Esophagus muscularis mucosa (tissue), 4 donors: ENCODE data around the gene NUP205. TPM values are rescaled to one million over a fixed set of nuclear protein-coding genes. Genes with fewer than 3 reads are reported as not detected.
A peak's percentile ranks its signal among the peaks of the same experiment; 100 is the strongest.

ENCODE experiments used
- DNase-seq: peaks from one replicate; pipeline ENCODE4 v3.0.0-alpha.2; 2017; ENCODE audit errors: extremely low spot score
- H3K27ac ChIP-seq, 4 donors: fragments of 200-600 bp; sonication (generic); replicated peaks in 1 of 4; 1 replicate in 3 of 4; 2 replicates in 1 of 4; pipeline ENCODE4 v1.5.1; 2016 to 2019; ENCODE audit warnings: mild to moderate bottlenecking in 1 of 4
- H3K27me3 ChIP-seq, 4 donors: fragments of 200-600 bp; sonication (generic); one replicate each; pipeline versions ENCODE4 v1.5.1 to v1.6.0; 2016 to 2019
- H3K36me3 ChIP-seq, 4 donors: fragments of 200-600 bp; sonication (generic); one replicate each; pipeline ENCODE4 v1.5.1; 2016 to 2019
- H3K4me1 ChIP-seq, 4 donors: fragments of 200-600 bp; sonication (generic); one replicate each; pipeline ENCODE4 v1.5.1; 2016 to 2019
- H3K4me3 ChIP-seq, 4 donors: fragments of 200-600 bp; sonication (generic); 1 replicate in 2 of 4; 2 replicates in 2 of 4; pipeline ENCODE4 v1.5.1; 2016 to 2019; ENCODE audit warnings: mild to moderate bottlenecking in 4 of 4, moderate library complexity in 1 of 4
- H3K9me3 ChIP-seq, 4 donors: fragments of 200-600 bp; sonication (generic); 1 replicate in 3 of 4; 2 replicates in 1 of 4; pipeline ENCODE4 v1.5.1; 2016 to 2019
- CTCF ChIP-seq, 3 experiments: fragments of 200-600 bp in 2 of 3; fragments of 450-650 bp in 1 of 3; sonication (generic) in 2 of 3; IDR thresholded peaks; one replicate each; pipeline ENCODE4 v1.5.1; 2017 to 2019; ENCODE audit warnings: antibody characterized with exemption in 3 of 3, mild to moderate bottlenecking in 2 of 3, moderate library complexity in 1 of 3
- EP300 ChIP-seq: sonication (generic); formaldehyde crosslinking; IDR thresholded peaks from one replicate; pipeline ENCODE4 v1.6.1; 2017; ENCODE audit warnings: antibody characterized with exemption
- POLR2A ChIP-seq: fragments of 450-650 bp; IDR thresholded peaks from one replicate; pipeline ENCODE4 v1.6.1; 2017; ENCODE audit warnings: antibody characterized with exemption, moderate library complexity, mild to moderate bottlenecking, low read depth
- POLR2AphosphoS5 ChIP-seq, 2 donors: sonication (generic); formaldehyde crosslinking; IDR thresholded peaks; one replicate each; pipeline ENCODE4 v1.6.1; 2017; ENCODE audit warnings: antibody characterized with exemption in 2 of 2
- WGBS: methylation state at CpG from one replicate; pipeline ENCODE4 v1.1.5; 2018; 5-methylcytosine and 5-hydroxymethylcytosine counted together
- intact Hi-C: fragments of 100-400 bp; cut with DNase I; formaldehyde crosslinking; loops from one replicate; pipeline ENCODE4 v1.15.1; 2023
- total RNA-seq, 4 donors: library from RNA; depleted of rRNA; stranded (reverse); fragments of >200 nt; gene quantifications; one replicate each; pipeline versions ENCODE4 v1.1.0 to v1.2.1, GENCODE V29; 2016

The NUP205 gene
- total RNA-seq, 4 donors from 2014 or later = 23.3 to 39.9 (median 34.7) TPM

GRCh38 chr7:135552148-135552547, 5.6 kb upstream of the NUP205 start:
- intact Hi-C loops = no loop called here
- Histone ChIP-seq H3K4me1 (no peaks in the 10 kb centered on the region), H3K27me3 (no peaks in the 10 kb centered on the region), H3K36me3 (no peaks in the 10 kb centered on the region), H3K4me3 (no peak overlapping the region), H3K9me3 (no peaks in the 10 kb centered on the region), H3K27ac (no peak overlapping the region)
- WGBS = 88% methylated on average over 3 of the region's 3 CpGs
- DNase-seq = no peak
- TF ChIP-seq POLR2AphosphoS5 (IDR thresholded peaks at IDR 0.05) = no peak
- TF ChIP-seq CTCF (IDR thresholded peaks at IDR 0.05) = no peak
- TF ChIP-seq EP300 = no peak
- no peak for TF ChIP-seq POLR2A

- TF ChIP-seq CTCF (IDR thresholded peaks at IDR 0.05) (no peak), POLR2AphosphoS5 (IDR thresholded peaks at IDR 0.05) (no peak), POLR2A (no peak), EP300 (no peak)
- no peak for DNase-seq
- Histone ChIP-seq H3K27ac (no peak overlapping the region), H3K27me3 (no peaks in the 10 kb centered on the region), H3K36me3 (no peaks in the 10 kb centered on the region), H3K4me3 (no peak overlapping the region), H3K9me3 (no peaks in the 10 kb centered on the region), H3K4me1 (peaks cover 0 to 3% (median under 1%) of the 10 kb centered on the region in 4 donors)
- WGBS = 81% methylated on average over 3 of the region's 3 CpGs
- intact Hi-C loops = no loop called here
Measured at GRCh38 chr7:135553346-135553745, 4.4 kb upstream of the NUP205 start.

GRCh38 chr7:135558337-135558767, 635 bp downstream of the NUP205 start:
- DNase-seq = no peak
- intact Hi-C loops = loop anchor here (2.0 kb wide), 2 partner anchors 48 to 278 kb away; partner anchors contain the start of gene CNOT4
- TF ChIP-seq EP300 (no peak), POLR2AphosphoS5 (IDR thresholded peaks at IDR 0.05) (no peak), CTCF (IDR thresholded peaks at IDR 0.05) (peak; percentile 47 to 51 (median 47))
- Histone ChIP-seq H3K4me3 (peak overlapping the region; percentile 64 to 86 (median 72)), H3K4me1 (peaks cover 9 to 24% (median 21%) of the 10 kb centered on the region in 4 donors), H3K27me3 (no peaks in the 10 kb centered on the region), H3K9me3 (no peaks in the 10 kb centered on the region), H3K36me3 (no peaks in the 10 kb centered on the region), H3K27ac (peak overlapping the region; percentile 88 to 90 (median 88))
- WGBS = 0% methylated on average over 10 of the region's 16 CpGs

GRCh38 chr7:135558881-135559280, 1.2 kb downstream of the NUP205 start:
- Histone ChIP-seq H3K27me3 (no peaks in the 10 kb centered on the region), H3K4me1 (peaks cover 9 to 24% (median 21%) of the 10 kb centered on the region in 4 donors), H3K36me3 (no peaks in the 10 kb centered on the region), H3K4me3 (peak overlapping the region; percentile 64 to 86 (median 72)), H3K9me3 (no peaks in the 10 kb centered on the region), H3K27ac (peak overlapping the region; percentile 88 to 90 (median 88))
- intact Hi-C loops = loop anchor here (2.0 kb wide), 2 partner anchors 48 to 278 kb away; partner anchors contain the start of gene CNOT4
- no peak for DNase-seq
- 54% methylated on average over 5 of the region's 5 CpGs for WGBS
- no peak for TF ChIP-seq CTCF (IDR thresholded peaks at IDR 0.05)

GRCh38 chr7:135560631-135561030, 2.9 kb downstream of the NUP205 start:
- TF ChIP-seq POLR2AphosphoS5 (IDR thresholded peaks at IDR 0.05) = no peak
- TF ChIP-seq POLR2A = no peak
- TF ChIP-seq EP300 = no peak
- no peak for TF ChIP-seq CTCF (IDR thresholded peaks at IDR 0.05)
- H3K4me3 ChIP-seq = no peak overlapping the region
- intact Hi-C loops = no loop called here
- H3K36me3 ChIP-seq = no peaks in the 10 kb centered on the region
- WGBS = 55% methylated on average over 1 of the region's 1 CpG
- H3K9me3 ChIP-seq = no peaks in the 10 kb centered on the region
- no peak for DNase-seq
- no peak overlapping the region for H3K27ac ChIP-seq
- H3K4me1 ChIP-seq = peaks cover 9 to 24% (median 21%) of the 10 kb centered on the region in 4 donors
- H3K27me3 ChIP-seq = no peaks in the 10 kb centered on the region
